Chondrocyte (in vitro differentiated cells): ENCODE measurements around the gene ZNF664. TPM values are rescaled to one million over a fixed set of nuclear protein-coding genes. Genes with fewer than 3 reads are reported as not detected.

Experiments used
- DNase-seq: peaks from one replicate; pipeline ENCODE4 v3.0.0; 2021; ENCODE audit warnings: mixed read lengths, low spot score
- H3K27ac Mint-ChIP-seq: one replicate; pipeline ENCODE4 v1.8.0; 2021; ENCODE audit warnings: mild to moderate bottlenecking, moderate library complexity, mixed read lengths; ENCODE audit not compliant: unreplicated experiment
- H3K27me3 Mint-ChIP-seq: 2 replicates; pipeline ENCODE4 v1.8.0; 2021; ENCODE audit warnings: low read depth, mixed read lengths
- H3K36me3 Mint-ChIP-seq: 2 replicates; pipeline ENCODE4 v1.8.0; 2021; ENCODE audit warnings: low read depth, mixed read lengths
- H3K4me1 Mint-ChIP-seq: 2 replicates; pipeline ENCODE4 v1.8.0; 2021; ENCODE audit warnings: low read depth, mild to moderate bottlenecking, mixed read lengths
- H3K4me3 Mint-ChIP-seq: one replicate; pipeline ENCODE4 v1.8.0; 2021; ENCODE audit warnings: mild to moderate bottlenecking, moderate library complexity, mixed read lengths; ENCODE audit not compliant: unreplicated experiment
- H3K9me3 Mint-ChIP-seq: 2 replicates; pipeline ENCODE4 v1.8.0; 2021; ENCODE audit warnings: low read depth, mixed read lengths
- CTCF ChIP-seq: fragments of 200-600 bp; sonication (generic); IDR thresholded peaks from 2 replicates; pipeline ENCODE4 v1.5.0; 2021; ENCODE audit warnings: antibody characterized with exemption, mild to moderate bottlenecking, moderate library complexity
- total RNA-seq: library from RNA; stranded (reverse); gene quantifications from 3 replicates; pipeline ENCODE4 v1.2.1, GENCODE V29; 2021

Gene ZNF664
- total RNA-seq, 1 donor from 2014 or later: 88.0 TPM

- Mint-ChIP-seq H3K9me3 (no peaks in the 10 kb centered on the region), H3K27me3 (no peaks in the 10 kb centered on the region), H3K4me3 (peak overlapping the region; percentile 26), H3K36me3 (no peaks in the 10 kb centered on the region), H3K4me1 (peaks cover 65% of the 10 kb centered on the region), H3K27ac (peak overlapping the region; percentile 92)
- TF ChIP-seq CTCF: no peak
- DNase-seq: no peak
Observed at GRCh38 chr12:124030510-124030909, 57.5 kb downstream of the ZNF664 start.

- peaks cover 59% of the 10 kb centered on the region for H3K4me1 Mint-ChIP-seq
- TF ChIP-seq CTCF: no peak
- no peak overlapping the region for H3K4me3 Mint-ChIP-seq
- no peaks in the 10 kb centered on the region for H3K9me3 Mint-ChIP-seq
- H3K27ac Mint-ChIP-seq: peak overlapping the region; percentile 92
- H3K27me3 Mint-ChIP-seq: no peaks in the 10 kb centered on the region
- H3K36me3 Mint-ChIP-seq: no peaks in the 10 kb centered on the region
- DNase-seq: no peak
Observed at GRCh38 chr12:124031058-124031457, 58.0 kb downstream of the ZNF664 start.

- H3K27me3 Mint-ChIP-seq: no peaks in the 10 kb centered on the region
- no peak for DNase-seq
- H3K36me3 Mint-ChIP-seq: no peaks in the 10 kb centered on the region
- no peak overlapping the region for H3K4me3 Mint-ChIP-seq
- H3K27ac Mint-ChIP-seq: no peak overlapping the region
- H3K9me3 Mint-ChIP-seq: no peaks in the 10 kb centered on the region
- peak; percentile 93 for TF ChIP-seq CTCF
- H3K4me1 Mint-ChIP-seq: peaks cover 57% of the 10 kb centered on the region
Observed at GRCh38 chr12:124032265-124032886, 59.4 kb downstream of the ZNF664 start.

- Mint-ChIP-seq H3K27ac (no peak overlapping the region), H3K36me3 (no peaks in the 10 kb centered on the region), H3K27me3 (no peaks in the 10 kb centered on the region), H3K9me3 (no peaks in the 10 kb centered on the region), H3K4me1 (peaks cover 51% of the 10 kb centered on the region), H3K4me3 (no peak overlapping the region)
- DNase-seq: no peak
- no peak for TF ChIP-seq CTCF
Observed at GRCh38 chr12:124033859-124034258, 60.8 kb downstream of the ZNF664 start.

GRCh38 chr12:124034297-124034696 is 61.3 kb downstream of the ZNF664 start:
- no peak for DNase-seq
- no peaks in the 10 kb centered on the region for H3K27me3 Mint-ChIP-seq
- no peaks in the 10 kb centered on the region for H3K9me3 Mint-ChIP-seq
- no peak overlapping the region for H3K27ac Mint-ChIP-seq
- TF ChIP-seq CTCF: no peak
- H3K36me3 Mint-ChIP-seq: no peaks in the 10 kb centered on the region
- no peak overlapping the region for H3K4me3 Mint-ChIP-seq
- H3K4me1 Mint-ChIP-seq: peaks cover 52% of the 10 kb centered on the region
